Neuronal stem cell (in vitro differentiated cells): ENCODE data around the gene DNASE1L3.

Source experiments
- DNase-seq: peaks from one replicate; pipeline ENCODE4 v3.0.0-alpha.2; 2013; ENCODE audit warnings: low spot score
- H2AFZ ChIP-seq: one replicate; pipeline ENCODE4 v1.6.1; 2013; ENCODE audit warnings: mild to moderate bottlenecking, low read length, inconsistent platforms
- H2AK5ac ChIP-seq: 2 replicates; pipeline ENCODE4 v1.6.1; 2013; ENCODE audit warnings: low read depth, mild to moderate bottlenecking, inconsistent platforms, low read length, moderate library complexity, mixed read lengths
- H2BK120ac ChIP-seq: 2 replicates; pipeline ENCODE4 v1.6.1; 2013; ENCODE audit warnings: low read depth, mild to moderate bottlenecking, inconsistent platforms, low read length, moderate library complexity, mixed read lengths
- H2BK12ac ChIP-seq: one replicate; pipeline ENCODE4 v1.6.1; 2013; ENCODE audit warnings: low read length, inconsistent platforms
- H2BK15ac ChIP-seq: 2 replicates; pipeline ENCODE4 v1.6.1; 2013; ENCODE audit warnings: mild to moderate bottlenecking, low read length, inconsistent platforms, mixed read lengths
- H2BK5ac ChIP-seq: one replicate; pipeline ENCODE4 v1.6.1; 2013; ENCODE audit warnings: inconsistent platforms, mild to moderate bottlenecking, low read length, moderate library complexity
- H3K14ac ChIP-seq: one replicate; pipeline ENCODE4 v1.6.1; 2013; ENCODE audit warnings: low read length, inconsistent platforms
- H3K18ac ChIP-seq: 2 replicates; pipeline ENCODE4 v1.6.1; 2013; ENCODE audit warnings: low read length, inconsistent platforms
- H3K23ac ChIP-seq: 2 replicates; pipeline ENCODE4 v1.6.1; 2013; ENCODE audit warnings: low read depth, mild to moderate bottlenecking, mixed read lengths, low read length, inconsistent platforms; ENCODE audit not compliant: poor library complexity
- H3K27ac ChIP-seq: replicated peaks from 3 replicates; pipeline ENCODE4 v1.5.1; 2013; ENCODE audit warnings: low read length, inconsistent platforms
- H3K27me3 ChIP-seq, 3 experiments: 2 replicates each; pipeline ENCODE4 v1.6.1; 2013; ENCODE audit warnings: low read length in 3 of 3, mild to moderate bottlenecking in 2 of 3, inconsistent platforms in 1 of 3, low read depth in 1 of 3, mixed read lengths in 1 of 3, moderate library complexity in 1 of 3; ENCODE audit not compliant: control insufficient read depth in 3 of 3, insufficient read depth in 3 of 3
- H3K36me3 ChIP-seq, 2 donors: replicated peaks in 1 of 2; 2 replicates each; pipeline ENCODE4 v1.6.1; 2013; ENCODE audit warnings: low read length in 2 of 2; ENCODE audit not compliant: control insufficient read depth in 2 of 2, insufficient read depth in 2 of 2
- H3K4ac ChIP-seq: 2 replicates; pipeline ENCODE4 v1.6.1; 2013; ENCODE audit warnings: inconsistent platforms, mild to moderate bottlenecking, low read length, moderate library complexity
- H3K4me1 ChIP-seq, 2 donors: 1 replicate in 1 of 2; 2 replicates in 1 of 2; pipeline ENCODE4 v1.6.1; 2013; ENCODE audit warnings: low read length in 2 of 2, low read depth in 1 of 2; ENCODE audit not compliant: control insufficient read depth in 2 of 2, insufficient read depth in 1 of 2
- H3K4me2 ChIP-seq: one replicate; pipeline ENCODE4 v1.6.1; 2013; ENCODE audit warnings: mild to moderate bottlenecking, low read length, inconsistent platforms; ENCODE audit not compliant: insufficient read depth, poor library complexity, severe bottlenecking
- H3K4me3 ChIP-seq, 2 donors: 2 replicates each; pipeline ENCODE4 v1.5.1; 2013; ENCODE audit warnings: low read length in 2 of 2, mild to moderate bottlenecking in 2 of 2, inconsistent platforms in 1 of 2, moderate library complexity in 1 of 2
- H3K79me1 ChIP-seq: one replicate; pipeline ENCODE4 v1.6.1; 2013; ENCODE audit warnings: low read depth, mild to moderate bottlenecking, inconsistent platforms, low read length, moderate library complexity
- H3K9ac ChIP-seq: one replicate; pipeline ENCODE4 v1.6.1; 2013; ENCODE audit warnings: mild to moderate bottlenecking, low read depth, low read length, inconsistent platforms; ENCODE audit not compliant: poor library complexity
- H3K9me3 ChIP-seq, 2 donors: replicated peaks in 1 of 2; 2 replicates each; pipeline versions ENCODE3 to v1.6.1; 2013; ENCODE audit warnings: low read length in 2 of 2, mild to moderate bottlenecking in 2 of 2, inconsistent platforms in 1 of 2, low read depth in 1 of 2, mixed read lengths in 1 of 2, moderate library complexity in 1 of 2; ENCODE audit not compliant: control insufficient read depth in 2 of 2, insufficient read depth in 1 of 2
- H4K8ac ChIP-seq: one replicate; pipeline ENCODE4 v1.6.1; 2013; ENCODE audit warnings: low read depth, mild to moderate bottlenecking, inconsistent platforms, low read length, moderate library complexity
- H4K91ac ChIP-seq: one replicate; pipeline ENCODE4 v1.6.1; 2013; ENCODE audit warnings: low read length, low read depth, mild to moderate bottlenecking, inconsistent platforms; ENCODE audit not compliant: poor library complexity
- WGBS, 2 donors: extraction: QIAGEN DNeasy Blood & Tissue Kit; methylation state at CpG; one replicate each; pipeline ENCODE4 v1.1.7; 2013; ENCODE audit warnings: missing lambda C conversion rate in 2 of 2, mixed read lengths in 1 of 2; ENCODE audit not compliant: insufficient read length in 2 of 2, insufficient replicate concordance in 1 of 2; ENCODE audit errors: extremely low coverage in 2 of 2; 5-methylcytosine and 5-hydroxymethylcytosine counted together

The DNASE1L3 gene

GRCh38 chr3:58161435-58162398 lies 49.1 kb downstream of the DNASE1L3 start:
- no peak overlapping the region for H2AFZ ChIP-seq
- H4K8ac ChIP-seq, result no peak overlapping the region
- no peak overlapping the region for H2BK120ac ChIP-seq
- peak overlapping the region; percentile 20 for H3K18ac ChIP-seq
- no peak overlapping the region for H3K14ac ChIP-seq
- no peak overlapping the region for H3K27ac ChIP-seq
- no peak overlapping the region for H2BK15ac ChIP-seq
- no peak overlapping the region for H3K4me3 ChIP-seq
- no peaks in the 10 kb centered on the region for H3K79me1 ChIP-seq
- no peak overlapping the region for H2AK5ac ChIP-seq
- no peaks in the 10 kb centered on the region for H3K27me3 ChIP-seq
- H3K23ac ChIP-seq, result no peak overlapping the region
- H3K9me3 ChIP-seq, result peaks cover 0 to 2% of the 10 kb centered on the region in 2 donors
- no peak overlapping the region for H4K91ac ChIP-seq
- H3K9ac ChIP-seq, result no peak overlapping the region
- no peak overlapping the region for H3K4ac ChIP-seq
- WGBS, 2 donors, result no CpG with 5 or more reads among the region's 11 CpGs
- H3K36me3 ChIP-seq, result peaks cover 0 to 8% of the 10 kb centered on the region in 2 donors
- peaks cover 9 to 23% of the 10 kb centered on the region in 2 donors for H3K4me1 ChIP-seq
- H2BK5ac ChIP-seq, result no peak overlapping the region
- H3K4me2 ChIP-seq, result no peak overlapping the region
- no peak for DNase-seq
- H2BK12ac ChIP-seq, result no peak overlapping the region

GRCh38 chr3:58160399-58160798 lies 50.4 kb downstream of the DNASE1L3 start:
- no peak for DNase-seq
- Histone ChIP-seq H2AFZ (no peak overlapping the region), H3K27ac (no peak overlapping the region), H3K18ac (no peak overlapping the region), H3K9ac (no peak overlapping the region), H3K23ac (no peak overlapping the region), H2AK5ac (no peak overlapping the region), H3K36me3 (peaks cover 7 to 11% of the 10 kb centered on the region in 2 donors), H4K8ac (no peak overlapping the region), H2BK5ac (no peak overlapping the region), H2BK15ac (no peak overlapping the region), H3K4ac (no peak overlapping the region), H2BK120ac (no peak overlapping the region), H3K4me1 (peaks cover 9 to 19% of the 10 kb centered on the region in 2 donors), H3K4me3 (no peak overlapping the region), H2BK12ac (no peak overlapping the region), H3K79me1 (no peaks in the 10 kb centered on the region), H3K4me2 (no peak overlapping the region), H4K91ac (no peak overlapping the region), H3K27me3 (no peaks in the 10 kb centered on the region), H3K9me3 (peaks cover 0 to 2% of the 10 kb centered on the region in 2 donors), H3K14ac (no peak overlapping the region)
- WGBS, 2 donors, result no CpG with 5 or more reads among the region's 1 CpG

GRCh38 chr3:58158442-58159153 lies 52.2 kb downstream of the DNASE1L3 start:
- no peak overlapping the region for H4K8ac ChIP-seq
- no peak overlapping the region for H3K4ac ChIP-seq
- H3K4me2 ChIP-seq, result no peak overlapping the region
- no peak overlapping the region for H4K91ac ChIP-seq
- H3K79me1 ChIP-seq, result no peaks in the 10 kb centered on the region
- no peak overlapping the region for H2BK12ac ChIP-seq
- no peak overlapping the region for H3K4me3 ChIP-seq
- H3K36me3 ChIP-seq, result peaks cover 14 to 17% of the 10 kb centered on the region in 2 donors
- no peak overlapping the region for H2AK5ac ChIP-seq
- no peak overlapping the region for H3K18ac ChIP-seq
- H2BK120ac ChIP-seq, result no peak overlapping the region
- H3K9ac ChIP-seq, result no peak overlapping the region
- H2BK5ac ChIP-seq, result no peak overlapping the region
- no peaks in the 10 kb centered on the region for H3K27me3 ChIP-seq
- H3K23ac ChIP-seq, result no peak overlapping the region
- H3K14ac ChIP-seq, result no peak overlapping the region
- no CpG with 5 or more reads among the region's 7 CpGs for whole genome bisulfite sequencing, 2 donors
- no peak overlapping the region for H2BK15ac ChIP-seq
- no peak overlapping the region for H2AFZ ChIP-seq
- peaks cover 3 to 9% of the 10 kb centered on the region in 2 donors for H3K4me1 ChIP-seq
- H3K27ac ChIP-seq, result no peak overlapping the region
- no peak for DNase-seq
- peaks cover 0 to 2% of the 10 kb centered on the region in 2 donors for H3K9me3 ChIP-seq

GRCh38 chr3:58157700-58158099 lies 53.1 kb downstream of the DNASE1L3 start:
- no peak overlapping the region for H2BK15ac ChIP-seq
- H3K14ac ChIP-seq, result no peak overlapping the region
- no peak overlapping the region for H3K23ac ChIP-seq
- no peak overlapping the region for H3K9ac ChIP-seq
- H2BK12ac ChIP-seq, result no peak overlapping the region
- no peak for DNase-seq
- H4K8ac ChIP-seq, result no peak overlapping the region
- peaks cover 0 to 2% of the 10 kb centered on the region in 2 donors for H3K9me3 ChIP-seq
- peaks cover 19 to 24% of the 10 kb centered on the region in 2 donors for H3K36me3 ChIP-seq
- H4K91ac ChIP-seq, result no peak overlapping the region
- no peak overlapping the region for H3K4me3 ChIP-seq
- H3K4me2 ChIP-seq, result no peak overlapping the region
- peaks cover 1 to 9% of the 10 kb centered on the region in 2 donors for H3K4me1 ChIP-seq
- H3K27ac ChIP-seq, result no peak overlapping the region
- H2AFZ ChIP-seq, result peak overlapping the region; percentile 12
- H2BK5ac ChIP-seq, result no peak overlapping the region
- no peaks in the 10 kb centered on the region for H3K27me3 ChIP-seq
- no CpG with 5 or more reads among the region's 11 CpGs for WGBS, 2 donors
- H2AK5ac ChIP-seq, result no peak overlapping the region
- no peak overlapping the region for H2BK120ac ChIP-seq
- H3K79me1 ChIP-seq, result no peaks in the 10 kb centered on the region
- no peak overlapping the region for H3K18ac ChIP-seq
- no peak overlapping the region for H3K4ac ChIP-seq
